Ishikawa (cell line): Measurements from ENCODE around the gene UCK1.

Experiments used
- CEBPB ChIP-seq: IDR thresholded peaks from 2 replicates; pipeline ENCODE4 v1.6.1; 2012
- CREB1 ChIP-seq: IDR thresholded peaks from 2 replicates; pipeline ENCODE4 v1.6.1; 2012; ENCODE audit warnings: low read depth
- EGR1 ChIP-seq: IDR thresholded peaks from 2 replicates; pipeline ENCODE4 v1.6.1; 2012
- EP300 ChIP-seq: IDR thresholded peaks from 2 replicates; pipeline ENCODE4 v1.6.1; 2012; ENCODE audit warnings: borderline replicate concordance
- FOXM1 ChIP-seq: IDR thresholded peaks from 2 replicates; pipeline ENCODE4 v1.6.1; 2012; ENCODE audit warnings: low read depth, borderline replicate concordance
- NFIC ChIP-seq: IDR thresholded peaks from 2 replicates; pipeline ENCODE4 v1.6.1; 2012
- RAD21 ChIP-seq: IDR thresholded peaks from 2 replicates; pipeline ENCODE4 v1.6.1; 2012; ENCODE audit warnings: low read depth
- TAF1 ChIP-seq: IDR thresholded peaks from 2 replicates; pipeline ENCODE4 v1.6.1; 2012; ENCODE audit warnings: low read depth, mild to moderate bottlenecking
- TCF12 ChIP-seq: IDR thresholded peaks from 2 replicates; pipeline ENCODE4 v1.6.1; 2012; ENCODE audit warnings: low read depth
- TEAD4 ChIP-seq: IDR thresholded peaks from 2 replicates; pipeline ENCODE4 v1.6.1; 2012
- YY1 ChIP-seq: IDR thresholded peaks from 2 replicates; pipeline ENCODE4 v1.6.1; 2012; ENCODE audit warnings: low read depth
- ZBTB7A ChIP-seq: IDR thresholded peaks from 2 replicates; pipeline ENCODE4 v1.6.1; 2012; ENCODE audit warnings: low read depth
- TF ChIP-seq, protein P1 (sequence below): IDR thresholded peaks from 2 replicates; pipeline ENCODE4 v1.6.1; 2012; ENCODE audit warnings: low read depth, mild to moderate bottlenecking
- TF ChIP-seq, protein P2 (sequence below): IDR thresholded peaks from 2 replicates; pipeline ENCODE4 v1.6.1; 2012
- TF ChIP-seq, protein P3 (sequence below): IDR thresholded peaks from 2 replicates; pipeline ENCODE4 v1.6.1; 2012

Gene UCK1

DNA sequence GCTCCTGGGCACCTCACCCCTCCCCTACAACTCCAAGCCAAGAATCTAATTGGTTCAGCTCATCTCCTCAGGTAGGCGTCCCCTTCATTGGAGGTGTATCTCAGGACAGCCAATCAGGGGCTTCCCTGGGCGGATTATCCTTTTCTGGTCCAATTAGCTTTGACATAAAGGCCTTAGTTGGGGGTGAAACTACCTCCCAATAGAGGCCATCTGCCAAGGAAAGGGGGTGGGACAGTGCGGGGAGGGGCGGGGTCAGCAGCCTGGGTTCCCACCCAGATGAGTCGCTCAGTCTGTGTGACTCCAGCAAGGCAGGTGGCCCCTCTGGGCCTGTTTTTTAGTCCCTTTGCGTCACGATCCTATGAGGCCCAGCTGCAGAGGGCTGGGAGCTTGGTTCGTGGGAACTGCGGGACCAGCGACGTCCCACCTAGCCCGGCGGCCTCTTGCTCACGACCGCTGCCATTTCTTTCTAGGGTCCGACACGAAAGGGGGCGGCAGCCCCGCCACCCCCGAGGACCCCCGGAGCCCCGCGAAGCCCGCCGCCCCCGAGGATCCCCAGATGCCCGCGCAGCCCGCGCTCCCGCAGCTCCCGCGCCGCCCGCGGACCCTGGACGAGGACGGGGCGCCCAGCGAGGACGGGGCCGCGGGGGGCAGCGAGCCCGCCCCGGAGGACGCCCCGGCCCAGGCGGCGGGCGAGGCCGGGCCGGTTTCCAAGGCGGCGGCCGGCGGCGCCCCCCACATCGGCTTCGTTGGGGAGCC, 23.2 kb upstream of the UCK1 start:
- TF ChIP-seq CEBPB (no peak), EGR1 (no peak), ZBTB7A (no peak), TAF1 (no peak), TEAD4 (no peak), CREB1 (no peak), YY1 (no peak), NFIC (no peak), TCF12 (no peak), FOXM1 (no peak), RAD21 (no peak), EP300 (no peak)
- TF ChIP-seq, protein P1, sequence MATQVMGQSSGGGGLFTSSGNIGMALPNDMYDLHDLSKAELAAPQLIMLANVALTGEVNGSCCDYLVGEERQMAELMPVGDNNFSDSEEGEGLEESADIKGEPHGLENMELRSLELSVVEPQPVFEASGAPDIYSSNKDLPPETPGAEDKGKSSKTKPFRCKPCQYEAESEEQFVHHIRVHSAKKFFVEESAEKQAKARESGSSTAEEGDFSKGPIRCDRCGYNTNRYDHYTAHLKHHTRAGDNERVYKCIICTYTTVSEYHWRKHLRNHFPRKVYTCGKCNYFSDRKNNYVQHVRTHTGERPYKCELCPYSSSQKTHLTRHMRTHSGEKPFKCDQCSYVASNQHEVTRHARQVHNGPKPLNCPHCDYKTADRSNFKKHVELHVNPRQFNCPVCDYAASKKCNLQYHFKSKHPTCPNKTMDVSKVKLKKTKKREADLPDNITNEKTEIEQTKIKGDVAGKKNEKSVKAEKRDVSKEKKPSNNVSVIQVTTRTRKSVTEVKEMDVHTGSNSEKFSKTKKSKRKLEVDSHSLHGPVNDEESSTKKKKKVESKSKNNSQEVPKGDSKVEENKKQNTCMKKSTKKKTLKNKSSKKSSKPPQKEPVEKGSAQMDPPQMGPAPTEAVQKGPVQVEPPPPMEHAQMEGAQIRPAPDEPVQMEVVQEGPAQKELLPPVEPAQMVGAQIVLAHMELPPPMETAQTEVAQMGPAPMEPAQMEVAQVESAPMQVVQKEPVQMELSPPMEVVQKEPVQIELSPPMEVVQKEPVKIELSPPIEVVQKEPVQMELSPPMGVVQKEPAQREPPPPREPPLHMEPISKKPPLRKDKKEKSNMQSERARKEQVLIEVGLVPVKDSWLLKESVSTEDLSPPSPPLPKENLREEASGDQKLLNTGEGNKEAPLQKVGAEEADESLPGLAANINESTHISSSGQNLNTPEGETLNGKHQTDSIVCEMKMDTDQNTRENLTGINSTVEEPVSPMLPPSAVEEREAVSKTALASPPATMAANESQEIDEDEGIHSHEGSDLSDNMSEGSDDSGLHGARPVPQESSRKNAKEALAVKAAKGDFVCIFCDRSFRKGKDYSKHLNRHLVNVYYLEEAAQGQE: no peak
- TF ChIP-seq, protein P2, sequence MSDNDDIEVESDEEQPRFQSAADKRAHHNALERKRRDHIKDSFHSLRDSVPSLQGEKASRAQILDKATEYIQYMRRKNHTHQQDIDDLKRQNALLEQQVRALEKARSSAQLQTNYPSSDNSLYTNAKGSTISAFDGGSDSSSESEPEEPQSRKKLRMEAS: no peak
- TF ChIP-seq, protein P3, sequence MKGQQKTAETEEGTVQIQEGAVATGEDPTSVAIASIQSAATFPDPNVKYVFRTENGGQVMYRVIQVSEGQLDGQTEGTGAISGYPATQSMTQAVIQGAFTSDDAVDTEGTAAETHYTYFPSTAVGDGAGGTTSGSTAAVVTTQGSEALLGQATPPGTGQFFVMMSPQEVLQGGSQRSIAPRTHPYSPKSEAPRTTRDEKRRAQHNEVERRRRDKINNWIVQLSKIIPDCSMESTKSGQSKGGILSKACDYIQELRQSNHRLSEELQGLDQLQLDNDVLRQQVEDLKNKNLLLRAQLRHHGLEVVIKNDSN: no peak

DNA sequence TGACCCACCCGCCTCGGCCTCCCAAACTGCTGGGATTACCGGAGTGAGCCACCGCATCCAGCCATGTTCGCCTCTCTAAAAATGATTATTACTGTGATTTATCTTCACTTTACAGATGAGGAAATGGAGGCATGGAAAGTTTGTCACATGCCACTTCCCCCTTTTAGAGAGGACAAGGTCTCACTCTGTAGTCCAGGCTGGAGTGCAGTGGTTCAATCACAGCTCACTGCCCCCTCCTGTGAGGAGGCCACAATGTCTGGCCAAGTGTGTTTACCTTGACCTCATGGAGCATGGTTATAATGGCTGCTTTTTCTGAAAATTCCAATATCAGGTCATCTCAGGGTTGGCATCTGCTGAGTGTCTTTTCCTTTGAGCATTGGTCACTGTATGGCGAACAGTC, 21.0 kb upstream of the UCK1 start:
- TF ChIP-seq FOXM1: no peak
- TF ChIP-seq ZBTB7A: no peak
- TF ChIP-seq EP300: no peak
- TF ChIP-seq, protein P2: no peak
- TF ChIP-seq CEBPB: no peak
- no peak for TF ChIP-seq TCF12
- TF ChIP-seq NFIC: no peak
- no peak for TF ChIP-seq CREB1
- TF ChIP-seq, protein P3: no peak
- TF ChIP-seq, protein P1: no peak
- TF ChIP-seq TEAD4: no peak
- TF ChIP-seq TAF1: no peak
- no peak for TF ChIP-seq RAD21
- TF ChIP-seq YY1: no peak

DNA sequence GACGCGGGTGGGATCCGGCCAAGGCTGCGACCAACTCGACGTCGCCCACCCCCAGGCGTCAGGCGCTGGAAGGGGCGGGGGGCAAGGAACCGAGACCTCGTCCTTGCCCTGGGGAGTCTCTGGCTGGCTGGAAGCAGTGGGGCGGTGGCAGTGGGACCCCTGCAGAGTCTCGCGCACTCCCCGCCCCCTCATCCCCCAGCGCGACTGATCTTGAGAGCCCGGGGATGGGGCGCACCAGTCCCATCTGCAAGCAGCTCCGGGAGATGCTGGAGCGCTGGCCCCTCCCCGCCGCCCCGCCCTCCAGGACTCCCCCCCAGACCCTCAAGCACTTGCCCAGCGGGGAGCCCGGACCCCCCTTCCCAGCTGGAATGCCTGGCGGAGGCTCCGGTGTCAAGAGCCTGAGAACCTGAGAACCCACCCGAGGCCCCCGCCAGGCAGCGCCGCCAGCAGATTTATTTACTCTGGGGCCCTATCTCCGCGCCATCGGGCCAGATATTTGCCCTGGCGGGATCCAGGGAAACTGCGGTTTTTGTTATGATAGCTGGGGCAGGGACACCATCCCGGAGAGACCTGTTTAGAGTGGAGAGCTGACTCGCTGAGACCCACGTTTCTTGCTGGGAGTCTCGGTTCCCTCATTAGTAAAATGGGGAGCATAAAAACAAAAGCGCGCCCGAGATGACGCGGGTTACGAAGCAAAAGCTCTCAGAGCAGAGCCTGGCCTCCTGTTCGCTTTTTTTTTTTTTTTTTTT, 15.4 kb upstream of the UCK1 start:
- TF ChIP-seq ZBTB7A (peak; percentile 8; the same call in 1 of the 2 replicates), EP300 (no peak), TEAD4 (no peak), YY1 (no peak)
- TF ChIP-seq, protein P3: no peak
- TF ChIP-seq, protein P1: no peak
